ENCODE data around the gene GRID1.

Gene GRID1

GRCh38 chr10:86013568-86013967 lies 353.0 kb downstream of the GRID1 start:
- Histone ChIP-seq H3K9ac (ENCODE audit: low read length) (no peak overlapping the region), H3K4me1 (ENCODE audit: insufficient read depth, low read length, severe bottlenecking) (peaks cover 13% of the 10 kb centered on the region), H3K9me3 (ENCODE audit: low read length) (no peaks in the 10 kb centered on the region), H3K27me3 (ENCODE audit: insufficient read depth, low read length) (no peaks in the 10 kb centered on the region), H3F3A (ENCODE audit: insufficient read depth, low read length) (no peaks in the 10 kb centered on the region), H3K79me2 (ENCODE audit: insufficient read depth, low read length) (no peaks in the 10 kb centered on the region), H2AFZ (ENCODE audit: low read length) (no peak overlapping the region), H4K20me1 (ENCODE audit: insufficient read depth, low read length) (no peaks in the 10 kb centered on the region), H3K36me3 (ENCODE audit: insufficient read depth, low read length) (no peaks in the 10 kb centered on the region), H3K27ac (ENCODE audit: low read depth, low read length, poor library complexity, severe bottlenecking) (no peak overlapping the region), H3K9me2 (ENCODE audit: low read depth, low read length) (no peaks in the 10 kb centered on the region), H3K4me3 (ENCODE audit: low read depth, low read length, poor library complexity, severe bottlenecking) (no peak overlapping the region), H3K4me2 (ENCODE audit: low read length) (no peak overlapping the region)
- no peak for TF ChIP-seq CTCF (IDR thresholded peaks at IDR 0.05; ENCODE audit: low read length)
- no peak for TF ChIP-seq EZH2 (IDR thresholded peaks at IDR 0.05; ENCODE audit: borderline replicate concordance, low read length)

GRCh38 chr10:86007171-86007570 lies 359.4 kb downstream of the GRID1 start:
- no peaks in the 10 kb centered on the region for H3K4me1 ChIP-seq (ENCODE audit: insufficient read depth, low read length, severe bottlenecking)
- no peak overlapping the region for H3K4me2 ChIP-seq (ENCODE audit: low read length)
- no peak overlapping the region for H3K9ac ChIP-seq (ENCODE audit: low read length)
- no peaks in the 10 kb centered on the region for H3K9me2 ChIP-seq (ENCODE audit: low read depth, low read length)
- no peak overlapping the region for H3K4me3 ChIP-seq (ENCODE audit: low read depth, low read length, poor library complexity, severe bottlenecking)
- H3K27me3 ChIP-seq (ENCODE audit: insufficient read depth, low read length): no peaks in the 10 kb centered on the region
- no peaks in the 10 kb centered on the region for H4K20me1 ChIP-seq (ENCODE audit: insufficient read depth, low read length)
- H3K36me3 ChIP-seq (ENCODE audit: insufficient read depth, low read length): no peaks in the 10 kb centered on the region
- no peaks in the 10 kb centered on the region for H3K9me3 ChIP-seq (ENCODE audit: low read length)
- H2AFZ ChIP-seq (ENCODE audit: low read length): no peak overlapping the region
- no peaks in the 10 kb centered on the region for H3K79me2 ChIP-seq (ENCODE audit: insufficient read depth, low read length)
- no peak overlapping the region for H3K27ac ChIP-seq (ENCODE audit: low read depth, low read length, poor library complexity, severe bottlenecking)
- H3F3A ChIP-seq (ENCODE audit: insufficient read depth, low read length): no peaks in the 10 kb centered on the region
- TF ChIP-seq EZH2 (IDR thresholded peaks at IDR 0.05; ENCODE audit: borderline replicate concordance, low read length): no peak
- no peak for TF ChIP-seq CTCF (IDR thresholded peaks at IDR 0.05; ENCODE audit: low read length)

DNA sequence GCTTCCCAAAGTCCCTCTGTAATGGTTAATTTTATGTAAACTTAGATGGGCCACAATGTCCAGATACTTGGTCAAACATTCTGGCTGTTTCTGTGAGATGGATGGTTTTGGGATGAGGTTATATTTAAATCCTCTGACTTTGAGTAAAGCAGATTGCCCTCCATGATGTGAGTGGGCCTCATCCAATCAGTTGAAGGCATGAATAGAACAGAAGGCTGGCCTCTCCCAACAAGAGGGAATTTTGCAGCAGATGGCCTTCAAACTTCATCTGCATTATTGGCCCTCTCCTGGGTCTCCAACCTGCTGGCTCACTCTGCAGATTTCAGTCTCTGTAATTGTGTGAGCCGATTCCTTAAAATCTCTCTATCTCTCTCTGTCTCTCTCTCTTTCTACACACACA lies 362.3 kb downstream of the GRID1 start:
- Histone ChIP-seq H4K20me1 (ENCODE audit: insufficient read depth, low read length) (no peaks in the 10 kb centered on the region), H3K27ac (ENCODE audit: low read depth, low read length, poor library complexity, severe bottlenecking) (no peak overlapping the region)

More for the DNA sequence above, 362.3 kb downstream of the GRID1 start:
- no peaks in the 10 kb centered on the region; the same call in 1 of the 2 replicates for H3K27me3 ChIP-seq (ENCODE audit: insufficient read depth, low read length)
- no peak overlapping the region for H3K9ac ChIP-seq (ENCODE audit: low read length)
- H3K36me3 ChIP-seq (ENCODE audit: insufficient read depth, low read length): no peaks in the 10 kb centered on the region
- TF ChIP-seq CTCF (IDR thresholded peaks at IDR 0.05; ENCODE audit: low read length) (no peak), EZH2 (IDR thresholded peaks at IDR 0.05; ENCODE audit: borderline replicate concordance, low read length) (no peak)
- no peak overlapping the region for H3K4me2 ChIP-seq (ENCODE audit: low read length)
- no peaks in the 10 kb centered on the region for H3K4me1 ChIP-seq (ENCODE audit: insufficient read depth, low read length, severe bottlenecking)
- H2AFZ ChIP-seq (ENCODE audit: low read length): no peak overlapping the region
- no peak overlapping the region for H3K4me3 ChIP-seq (ENCODE audit: low read depth, low read length, poor library complexity, severe bottlenecking)
- no peaks in the 10 kb centered on the region for H3F3A ChIP-seq (ENCODE audit: insufficient read depth, low read length)
- H3K79me2 ChIP-seq (ENCODE audit: insufficient read depth, low read length): no peaks in the 10 kb centered on the region
- no peaks in the 10 kb centered on the region for H3K9me3 ChIP-seq (ENCODE audit: low read length)
- H3K9me2 ChIP-seq (ENCODE audit: low read depth, low read length): no peaks in the 10 kb centered on the region
